Effector CD8-positive, alpha-beta T cell (primary cell): ENCODE results near the gene NPY.

Experiments
- DNase-seq: peaks from one replicate; lab custom pipeline; 2025; lab: John Stamatoyannopoulos, UW

Gene NPY

GRCh38 chr7:24313777-24314176, 29.8 kb downstream of the NPY start:
- no peak for DNase-seq

GRCh38 chr7:24316340-24316739, 32.4 kb downstream of the NPY start:
- DNase-seq: no peak

DNA sequence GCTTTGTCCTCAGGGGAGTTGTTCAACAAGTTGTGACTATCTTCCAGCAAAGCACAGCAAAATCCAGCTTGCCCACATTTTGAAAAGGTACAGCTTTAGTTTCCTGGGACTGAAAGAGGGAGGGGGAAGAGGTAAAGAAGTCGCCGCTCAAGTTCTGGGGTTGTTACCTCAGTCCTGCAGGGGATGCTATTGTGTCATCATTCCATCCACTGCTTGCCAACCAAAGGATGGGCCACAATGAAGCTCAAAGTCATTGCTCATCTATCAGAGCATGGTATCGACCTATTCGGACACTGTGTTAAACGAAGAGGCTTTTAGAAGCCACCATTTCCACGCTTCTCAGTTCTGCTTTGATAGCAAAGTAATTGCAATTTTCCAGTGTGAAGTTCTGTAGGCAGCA, 34.3 kb downstream of the NPY start:
- DNase-seq: no peak

DNA sequence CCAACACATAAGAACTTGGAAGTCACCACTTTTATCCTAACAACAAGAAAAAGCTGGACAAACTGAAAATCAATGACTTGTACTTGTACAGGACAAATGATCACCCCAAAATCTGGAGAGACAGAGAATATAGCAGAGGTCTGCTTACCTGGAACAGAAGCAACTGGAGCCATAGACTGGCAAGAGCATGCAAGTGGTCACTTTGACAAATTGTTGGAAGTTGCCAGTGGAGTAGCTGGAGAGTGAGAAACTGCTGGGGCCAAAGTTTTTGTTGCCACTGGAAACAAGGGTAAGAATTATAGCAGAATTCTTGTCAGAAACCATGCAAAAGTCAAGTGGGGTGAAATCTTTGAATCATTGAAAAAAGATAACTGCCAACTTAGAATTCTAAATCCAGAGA, 35.2 kb downstream of the NPY start:
- no peak for DNase-seq

DNA sequence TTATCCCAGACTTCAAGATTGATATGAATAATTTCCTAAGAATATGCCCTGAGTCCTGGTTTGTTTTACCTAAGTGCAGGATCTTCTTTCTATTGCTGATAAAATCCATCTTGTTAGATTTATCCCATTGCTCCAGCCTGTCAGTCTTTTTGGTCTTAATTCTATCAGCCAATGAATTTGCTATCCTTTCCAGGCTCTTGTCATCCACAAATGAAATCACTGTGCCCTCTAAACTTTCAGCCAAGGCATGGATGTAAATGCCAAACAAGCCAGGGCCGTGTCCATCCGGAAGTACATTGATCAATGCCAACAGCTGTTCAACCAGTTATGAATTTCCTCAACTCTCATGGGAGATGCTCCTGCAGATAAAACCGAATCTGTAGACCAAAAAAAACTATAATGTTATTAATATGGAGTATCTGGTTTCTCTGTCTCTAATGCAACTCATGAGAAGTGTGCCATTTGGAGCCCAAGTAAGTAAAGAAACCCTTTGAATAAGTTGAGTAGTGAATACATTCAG, 40.0 kb downstream of the NPY start:
- DNase-seq: no peak

DNA sequence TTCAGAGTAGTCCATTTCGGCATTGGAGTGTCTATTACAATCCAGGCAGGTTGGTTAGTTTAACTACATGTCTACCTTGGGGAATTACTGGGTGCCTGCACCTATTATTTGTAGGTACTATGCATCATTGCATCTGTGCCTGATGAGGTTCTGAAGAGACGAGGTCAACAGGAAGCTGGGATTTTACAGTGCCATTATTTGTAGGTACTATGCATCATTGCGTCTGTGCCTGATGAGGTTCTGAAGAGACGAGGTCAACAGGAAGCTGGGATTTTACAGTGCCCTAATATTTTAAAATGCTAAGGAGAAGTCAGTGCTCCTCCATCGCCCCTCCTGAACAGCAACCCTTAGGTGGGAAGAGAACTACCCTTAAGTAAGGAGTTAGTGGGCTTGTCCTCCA, 41.7 kb downstream of the NPY start:
- no peak for DNase-seq

DNA sequence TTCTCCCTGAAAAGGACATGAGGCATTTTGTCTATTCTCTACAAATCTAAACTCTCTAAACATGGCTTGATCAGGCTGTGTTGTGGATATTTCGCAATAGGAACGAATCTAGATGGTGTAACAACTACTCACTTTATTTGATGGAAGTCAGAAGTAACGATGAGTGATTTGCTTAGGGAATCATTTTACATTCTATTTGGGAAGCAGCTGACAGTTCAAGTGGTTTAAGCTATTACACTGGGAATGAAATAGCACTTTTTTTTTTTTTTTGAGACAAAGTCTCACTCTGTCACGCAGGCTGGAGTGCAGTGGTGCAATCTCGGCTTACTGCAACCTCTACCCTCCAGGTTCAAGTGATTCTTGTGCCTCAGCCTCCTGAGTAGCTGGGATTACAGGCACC, 44.1 kb downstream of the NPY start:
- DNase-seq: no peak

- no peak for DNase-seq
Measured at GRCh38 chr7:24328894-24329293, 44.9 kb downstream of the NPY start.

GRCh38 chr7:24334012-24334411, 50.0 kb downstream of the NPY start:
- DNase-seq: no peak

- no peak for DNase-seq
Measured at GRCh38 chr7:24334627-24335026, 50.6 kb downstream of the NPY start.

GRCh38 chr7:24336461-24336860, 52.5 kb downstream of the NPY start:
- no peak for DNase-seq

- DNase-seq: no peak
Measured at GRCh38 chr7:24337180-24337579, 53.2 kb downstream of the NPY start.

DNA sequence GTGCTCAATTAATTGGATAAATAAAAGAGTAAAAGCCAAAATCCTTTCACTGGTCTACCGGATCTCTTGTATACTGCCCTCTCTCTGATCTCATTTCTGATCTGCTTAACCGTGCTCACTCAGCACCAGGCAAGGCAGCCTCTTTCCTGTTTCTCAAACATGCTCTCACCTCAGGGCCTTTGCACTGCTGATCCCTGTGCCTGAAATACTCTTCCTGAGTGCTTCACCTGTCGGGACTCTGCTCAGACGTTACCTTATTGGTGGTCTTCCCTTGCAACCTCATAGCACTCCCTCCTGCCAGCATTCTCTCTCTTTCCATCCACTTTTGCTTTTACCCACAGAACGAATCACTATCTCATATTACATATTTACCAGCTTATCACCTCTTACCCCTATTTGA, 55.6 kb downstream of the NPY start:
- DNase-seq: no peak

DNA sequence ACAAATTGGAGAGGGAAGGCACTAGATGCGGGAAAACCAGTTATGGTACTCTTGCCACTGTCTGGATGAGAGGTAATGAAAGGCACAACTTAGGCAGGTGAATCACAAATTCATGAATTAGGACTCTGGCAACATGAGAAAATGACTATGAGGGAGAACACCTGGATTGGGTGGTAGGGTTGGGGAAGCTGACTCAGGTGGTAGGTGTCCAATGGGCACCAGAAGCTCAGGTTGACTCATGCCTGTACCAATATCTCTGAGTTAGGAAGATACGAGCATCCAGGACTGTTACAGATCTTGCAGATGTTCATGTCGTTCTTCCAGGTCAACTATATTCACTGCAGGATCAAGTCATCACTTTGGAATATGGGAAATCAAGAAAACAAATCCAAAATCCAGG, 56.7 kb downstream of the NPY start:
- no peak for DNase-seq
